NCI-H128 (cell line): Measurements from ENCODE around the gene SLFN14.
"Not testable (repeated sequence)": the region's sequence is repeated elsewhere in the genome, so short reads cannot be mapped to it uniquely, and the experiment has no call there.

Experiments used
- DNase-seq: peaks from one replicate; lab custom pipeline; 2025; ENCODE audit not compliant: unreplicated experiment; lab: John Stamatoyannopoulos, UW

The SLFN14 gene

GRCh38 chr17:35559495-35560210 lies 966 bp downstream of the SLFN14 start:
- DNase-seq, result no peak

- no peak for DNase-seq
Measured at GRCh38 chr17:35557353-35557752, 3.3 kb downstream of the SLFN14 start.

- DNase-seq, result no peak
Measured at GRCh38 chr17:35555691-35556090, 4.9 kb downstream of the SLFN14 start.

- DNase-seq, result no peak
Measured at GRCh38 chr17:35554668-35555067, 6.0 kb downstream of the SLFN14 start.

GRCh38 chr17:35553310-35553709 lies 7.3 kb downstream of the SLFN14 start:
- DNase-seq, result no peak

GRCh38 chr17:35548978-35549377 lies 11.6 kb downstream of the SLFN14 start:
- DNase-seq, result no peak

GRCh38 chr17:35548208-35548810 lies 12.3 kb downstream of the SLFN14 start:
- DNase-seq, result no peak

- DNase-seq, result no peak
Measured at GRCh38 chr17:35546487-35546886, 14.1 kb downstream of the SLFN14 start.

GRCh38 chr17:35545150-35545549 lies 15.5 kb downstream of the SLFN14 start:
- DNase-seq, result no peak

GRCh38 chr17:35543856-35544255 lies 16.8 kb downstream of the SLFN14 start:
- DNase-seq, result no peak

GRCh38 chr17:35542990-35543389 lies 17.6 kb downstream of the SLFN14 start:
- no peak for DNase-seq

- no peak for DNase-seq
Measured at GRCh38 chr17:35541434-35541833, 19.2 kb downstream of the SLFN14 start.

GRCh38 chr17:35540589-35541404 lies 19.8 kb downstream of the SLFN14 start:
- DNase-seq, result no peak

- DNase-seq, result no peak
Measured at GRCh38 chr17:35539659-35540026, 21.0 kb downstream of the SLFN14 start.

- no peak for DNase-seq
Measured at GRCh38 chr17:35537601-35538141, 22.9 kb downstream of the SLFN14 start, which contains the start of gene SLFN12L. Gene SLFN12L, minus strand, starts transcription at chr17:35537678. Its CDS starts 15,314 bp downstream, at chr17:35522364.

- DNase-seq, result no peak
Measured at GRCh38 chr17:35536664-35537171, 23.9 kb downstream of the SLFN14 start.

GRCh38 chr17:35535406-35535805 lies 25.2 kb downstream of the SLFN14 start:
- DNase-seq, result not testable (repeated sequence)

GRCh38 chr17:35534576-35535093 lies 26.0 kb downstream of the SLFN14 start:
- DNase-seq, result no peak

- DNase-seq, result no peak
Measured at GRCh38 chr17:35531160-35531559, 29.5 kb downstream of the SLFN14 start.

GRCh38 chr17:35529866-35530265 lies 30.8 kb downstream of the SLFN14 start:
- no peak for DNase-seq

- not testable (repeated sequence) for DNase-seq
Measured at GRCh38 chr17:35529326-35529725, 31.3 kb downstream of the SLFN14 start.
